Psoas muscle (tissue), 8 donors: ENCODE data around the gene PCLO. TPM values are rescaled to one million over a fixed set of nuclear protein-coding genes. Genes with fewer than 3 reads are reported as not detected.

Source experiments
- ATAC-seq, 4 donors: fragments of 200-7000 bp; cut with Tn5 transposase; one replicate each; pipeline ENCODE4 v1.9.1; 2020; ENCODE audit warnings: moderate library complexity in 3 of 4, mild to moderate bottlenecking in 2 of 4
- DNase-seq, 2 donors: peaks; one replicate each; pipeline ENCODE4 v3.0.0-alpha.2; 2020
- H3K27ac ChIP-seq: fragments of 200-600 bp; one replicate; pipeline ENCODE4 v1.8.0; 2022
- H3K27me3 ChIP-seq, 3 donors: fragments of 200-600 bp in 1 of 3; one replicate each; pipeline versions ENCODE4 v1.6.1 to v1.8.0; 2013 to 2022; ENCODE audit warnings: low read length in 2 of 3, mild to moderate bottlenecking in 2 of 3, moderate library complexity in 1 of 3; ENCODE audit not compliant: insufficient read depth in 3 of 3
- H3K36me3 ChIP-seq, 2 donors: fragments of 200-600 bp in 1 of 2; one replicate each; pipeline versions ENCODE4 v1.6.1 to v1.8.0; 2013 to 2022; ENCODE audit warnings: low read depth in 1 of 2, mild to moderate bottlenecking in 1 of 2, moderate library complexity in 1 of 2; ENCODE audit not compliant: insufficient read depth in 1 of 2
- H3K4me1 ChIP-seq: fragments of 200-600 bp; one replicate; pipeline ENCODE4 v1.8.0; 2022
- H3K4me3 ChIP-seq: fragments of 200-600 bp; one replicate; pipeline ENCODE4 v1.8.0; 2022; ENCODE audit warnings: mild to moderate bottlenecking
- H3K9me3 ChIP-seq: fragments of 200-600 bp; one replicate; pipeline ENCODE4 v1.8.0; 2022
- WGBS, 3 donors: extraction: QIAGEN DNeasy Blood & Tissue Kit; methylation state at CpG; one replicate each; pipeline versions ENCODE4 v1.1.6 to v1.1.7; 2013; 5-methylcytosine and 5-hydroxymethylcytosine counted together
- intact Hi-C, 2 donors: fragments of 100-400 bp; cut with DNase I; formaldehyde crosslinking; loops; one replicate each; pipeline versions ENCODE4 v1.11.0 to v1.14.2; 2022
- polyA plus RNA-seq, 3 donors: library from polyadenylated mRNA; stranded (reverse); fragments of 200-250 nt; gene quantifications; one replicate each; pipeline ENCODE4 v1.2.3, GENCODE V29; 2013
- total RNA-seq, 4 donors: library from RNA; stranded (reverse); fragmentation: NEBNext Ultra II Directional in 2 of 4; extraction: Animal tissue kit (Norgen Biotek cat#: 25700) in 2 of 4; gene quantifications; one replicate each; pipeline versions ENCODE4 v1.2.1 to v1.2.4, GENCODE V29; 2021 to 2023
- TF ChIP-seq, protein P1 (sequence below): fragments of 200-600 bp; IDR thresholded peaks from one replicate; pipeline ENCODE4 v1.8.0; 2022; ENCODE audit warnings: antibody characterized with exemption
- donor health status: healthy with polysubstance abuse.
- donor health status: DM: no; HTN: no; CAD: no; lungs with moderate emphysema.
- donor health status: Bipolar disorder and iron deficiency.
- donor health status: healthy.
- donor health status: DM: yes; HTN: yes; CAD: no.
- donor health status: DM: no; HTN: no; CAD: no.
- donor health status: DM: no; HTN: no; CAD: no.
- donor health status: DM: yes; HTN: yes; CAD: no.

Gene PCLO
- total and polyA plus RNA-seq, 7 donors: 0.03 to 0.46 (median 0.08) TPM; not detected in 3

- intact Hi-C loops: no loop called here
- TF ChIP-seq, protein P1, sequence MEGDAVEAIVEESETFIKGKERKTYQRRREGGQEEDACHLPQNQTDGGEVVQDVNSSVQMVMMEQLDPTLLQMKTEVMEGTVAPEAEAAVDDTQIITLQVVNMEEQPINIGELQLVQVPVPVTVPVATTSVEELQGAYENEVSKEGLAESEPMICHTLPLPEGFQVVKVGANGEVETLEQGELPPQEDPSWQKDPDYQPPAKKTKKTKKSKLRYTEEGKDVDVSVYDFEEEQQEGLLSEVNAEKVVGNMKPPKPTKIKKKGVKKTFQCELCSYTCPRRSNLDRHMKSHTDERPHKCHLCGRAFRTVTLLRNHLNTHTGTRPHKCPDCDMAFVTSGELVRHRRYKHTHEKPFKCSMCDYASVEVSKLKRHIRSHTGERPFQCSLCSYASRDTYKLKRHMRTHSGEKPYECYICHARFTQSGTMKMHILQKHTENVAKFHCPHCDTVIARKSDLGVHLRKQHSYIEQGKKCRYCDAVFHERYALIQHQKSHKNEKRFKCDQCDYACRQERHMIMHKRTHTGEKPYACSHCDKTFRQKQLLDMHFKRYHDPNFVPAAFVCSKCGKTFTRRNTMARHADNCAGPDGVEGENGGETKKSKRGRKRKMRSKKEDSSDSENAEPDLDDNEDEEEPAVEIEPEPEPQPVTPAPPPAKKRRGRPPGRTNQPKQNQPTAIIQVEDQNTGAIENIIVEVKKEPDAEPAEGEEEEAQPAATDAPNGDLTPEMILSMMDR: no peak
- no peak overlapping the region for H3K27ac ChIP-seq
- no peaks in the 10 kb centered on the region for H3K9me3 ChIP-seq
- H3K36me3 ChIP-seq: no peaks in the 10 kb centered on the region
- H3K4me3 ChIP-seq: no peak overlapping the region
- ATAC-seq (no peak), DNase-seq (no peak)
- no peaks in the 10 kb centered on the region for H3K4me1 ChIP-seq
- no peaks in the 10 kb centered on the region for H3K27me3 ChIP-seq
- WGBS, 3 donors: 79% methylated on average over 5 of the region's 5 CpGs
These were observed 32.5 kb downstream of the PCLO start for GRCh38 chr7:83130191-83130590.

DNA sequence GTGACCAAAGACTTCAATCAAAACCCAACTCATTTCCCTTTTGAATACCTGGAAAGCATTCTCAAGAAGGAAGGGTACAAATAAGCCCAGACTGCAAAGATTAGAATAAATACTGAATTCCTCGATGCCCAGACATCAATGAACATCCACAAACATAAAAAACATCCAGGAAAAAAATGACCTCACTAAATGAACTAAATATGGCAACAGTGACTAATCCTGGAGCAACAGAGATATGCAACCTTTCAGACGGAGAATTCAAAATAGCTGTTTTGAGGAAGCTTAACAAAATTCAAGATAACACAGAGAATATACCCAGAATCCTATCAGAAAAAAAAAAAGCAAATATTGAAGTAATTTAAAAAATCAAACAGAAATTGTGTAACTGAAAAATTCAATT, 43.2 kb downstream of the PCLO start:
- no peaks in the 10 kb centered on the region for H3K4me1 ChIP-seq
- TF ChIP-seq, protein P1: no peak
- DNase-seq (no peak), ATAC-seq (no peak)
- no peak overlapping the region for H3K4me3 ChIP-seq
- H3K9me3 ChIP-seq: no peaks in the 10 kb centered on the region
- 48 to 58% (median 55%) methylated on average over 2 of the region's 2 CpGs for WGBS, 3 donors
- H3K36me3 ChIP-seq: no peaks in the 10 kb centered on the region
- no peak overlapping the region for H3K27ac ChIP-seq
- H3K27me3 ChIP-seq: no peaks in the 10 kb centered on the region
- intact Hi-C loops: no loop called here

DNA sequence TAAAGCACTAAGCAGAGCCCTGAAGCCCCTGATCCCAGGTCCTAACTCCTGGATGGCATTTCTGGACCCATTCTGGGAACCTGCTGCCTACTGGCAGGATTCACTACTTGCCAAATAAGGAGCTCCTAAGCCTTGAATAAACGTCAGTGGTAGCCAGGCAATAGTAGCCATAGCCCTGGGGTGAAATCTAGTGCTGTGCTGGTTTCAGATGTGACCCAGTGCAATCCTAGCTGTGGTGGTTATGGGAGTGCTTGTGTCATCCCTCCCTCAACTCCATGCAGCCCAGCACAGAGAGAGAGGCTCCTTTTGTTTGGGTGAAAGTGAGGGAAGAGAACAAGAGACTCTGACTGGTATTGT, 43.7 kb downstream of the PCLO start:
- TF ChIP-seq, protein P1: no peak
- no peaks in the 10 kb centered on the region for H3K36me3 ChIP-seq
- H3K4me3 ChIP-seq: no peak overlapping the region
- ATAC-seq (no peak), DNase-seq (no peak)
- H3K27ac ChIP-seq: no peak overlapping the region
- 8 to 13% (median 10%) methylated on average over 1 of the region's 1 CpG for WGBS, 3 donors
- no peaks in the 10 kb centered on the region for H3K27me3 ChIP-seq
- H3K4me1 ChIP-seq: no peaks in the 10 kb centered on the region
- no peaks in the 10 kb centered on the region for H3K9me3 ChIP-seq
- intact Hi-C loops: no loop called here

DNA sequence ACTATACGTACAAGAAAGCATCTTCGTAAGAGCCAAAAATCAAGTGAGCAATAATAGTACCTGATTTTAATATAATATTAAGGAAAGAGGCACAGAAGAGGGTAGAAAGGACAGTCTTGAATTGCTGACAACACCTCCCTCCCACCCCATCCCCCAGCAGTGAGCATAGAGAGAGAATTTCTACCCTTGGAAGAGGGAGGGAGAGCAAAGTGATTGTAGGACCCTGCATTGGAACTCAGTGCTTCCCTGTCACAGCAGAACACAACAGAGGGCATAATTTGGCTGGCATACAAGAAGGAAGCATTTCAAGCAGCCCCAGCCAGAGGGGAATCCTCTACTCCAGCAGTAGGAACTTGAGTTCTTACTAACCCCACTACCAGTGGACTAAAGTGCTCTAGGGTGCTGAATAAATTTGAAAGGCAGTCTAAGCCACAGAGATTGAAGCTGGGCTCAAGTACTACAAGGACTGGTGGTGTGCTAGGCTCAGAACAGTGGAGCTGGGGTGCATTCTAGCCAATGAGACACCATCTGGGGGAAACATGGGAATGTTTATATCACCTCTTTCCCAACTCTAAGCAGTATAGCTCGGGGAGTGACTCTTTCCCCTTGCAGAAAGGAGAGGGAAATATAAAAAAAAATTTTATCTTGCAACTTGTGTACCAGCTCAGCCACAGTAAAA, 44.2 kb downstream of the PCLO start:
- Histone ChIP-seq H3K36me3 (no peaks in the 10 kb centered on the region), H3K4me3 (no peak overlapping the region), H3K27me3 (no peaks in the 10 kb centered on the region), H3K9me3 (no peaks in the 10 kb centered on the region), H3K27ac (no peak overlapping the region), H3K4me1 (no peaks in the 10 kb centered on the region)
- WGBS, 3 donors: 76 to 87% (median 87%) methylated on average over 3 of the region's 3 CpGs
- intact Hi-C loops: no loop called here
- DNase-seq: no peak
- ATAC-seq: no peak
- TF ChIP-seq, protein P1: no peak

- DNase-seq: no peak
- Histone ChIP-seq H3K27me3 (no peaks in the 10 kb centered on the region), H3K36me3 (no peaks in the 10 kb centered on the region), H3K27ac (no peak overlapping the region), H3K9me3 (no peaks in the 10 kb centered on the region), H3K4me3 (no peak overlapping the region), H3K4me1 (no peaks in the 10 kb centered on the region)
- WGBS, 3 donors: 83 to 91% (median 86%) methylated on average over 2 of the region's 2 CpGs
- ATAC-seq: no peak
- intact Hi-C loops: no loop called here
- TF ChIP-seq, protein P1: no peak
These were observed 45.2 kb downstream of the PCLO start for GRCh38 chr7:83117466-83117865.
